H1 (cell line): Measurements from ENCODE around the gene FCRL2. TPM values are rescaled to one million over a fixed set of nuclear protein-coding genes. Genes with fewer than 3 reads are reported as not detected.

Experiments used
- FOSL1 ChIP-seq: IDR thresholded peaks from 2 replicates; pipeline ENCODE4 v1.6.1; 2011; ENCODE audit warnings: mild to moderate bottlenecking, low read depth, low read length, moderate library complexity; ENCODE audit not compliant: insufficient read depth
- NRF1 ChIP-seq: IDR thresholded peaks from 2 replicates; pipeline ENCODE4 v1.6.1; 2011; ENCODE audit warnings: mild to moderate bottlenecking, low read depth, low read length, improper control_type of control experiment
- polyA plus RNA-seq, 7 experiments: library from polyadenylated mRNA; depleted of rRNA in 3 of 7; stranded (reverse) in 5 of 7; unstranded in 2 of 7; fragments of >200 nt in 5 of 7; fragments of 200-250 nt in 2 of 7; gene quantifications; 1 replicate in 5 of 7; 2 replicates in 1 of 7; 4 replicates in 1 of 7; pipeline versions ENCODE4 v1.2.1 to v1.2.3, GENCODE V29; 2011 to 2013; ENCODE audit warnings: missing spikeins in 2 of 7, mixed read lengths in 2 of 7
- total RNA-seq: library from RNA; stranded (reverse); fragmentation: NEBNext Ultra II Directional; extraction: Animal tissue kit (Norgen Biotek cat#: 25700); gene quantifications from 2 replicates; pipeline ENCODE4 v1.2.1, GENCODE V29; 2021
- TF ChIP-seq, protein P1 (sequence below): fragments of 300-600 bp; sonication (generic); IDR thresholded peaks from 2 replicates; pipeline ENCODE4 v1.7.1; 2012; ENCODE audit warnings: low read length, moderate library complexity, mild to moderate bottlenecking, inconsistent platforms; ENCODE audit not compliant: insufficient replicate concordance

The FCRL2 gene
- total and polyA plus RNA-seq, 2 of the 8 experiments (the other 6 are each of a cell fraction or from before 2014, with no cell fraction given) = not detected

DNA sequence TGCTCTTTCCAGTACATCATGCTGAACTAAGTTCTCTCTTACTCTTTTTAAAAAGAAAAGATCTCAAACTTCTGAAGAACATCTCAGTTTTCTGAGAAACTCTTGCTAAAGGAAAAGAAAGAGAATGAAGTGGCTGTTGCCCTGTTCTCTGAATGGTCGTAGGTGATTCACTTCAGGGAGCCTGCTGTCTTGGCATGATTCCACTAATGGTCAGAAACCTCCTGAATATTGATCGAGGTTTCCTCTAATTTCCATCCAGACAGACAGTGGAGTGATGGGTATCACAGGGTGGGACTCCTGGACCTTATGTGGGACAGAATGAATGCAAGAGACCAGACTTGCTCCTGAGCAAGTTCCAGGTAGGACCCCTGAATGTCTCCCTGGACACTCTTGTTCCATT is 2.5 kb downstream of the FCRL2 start (continued):
- TF ChIP-seq, protein P1, sequence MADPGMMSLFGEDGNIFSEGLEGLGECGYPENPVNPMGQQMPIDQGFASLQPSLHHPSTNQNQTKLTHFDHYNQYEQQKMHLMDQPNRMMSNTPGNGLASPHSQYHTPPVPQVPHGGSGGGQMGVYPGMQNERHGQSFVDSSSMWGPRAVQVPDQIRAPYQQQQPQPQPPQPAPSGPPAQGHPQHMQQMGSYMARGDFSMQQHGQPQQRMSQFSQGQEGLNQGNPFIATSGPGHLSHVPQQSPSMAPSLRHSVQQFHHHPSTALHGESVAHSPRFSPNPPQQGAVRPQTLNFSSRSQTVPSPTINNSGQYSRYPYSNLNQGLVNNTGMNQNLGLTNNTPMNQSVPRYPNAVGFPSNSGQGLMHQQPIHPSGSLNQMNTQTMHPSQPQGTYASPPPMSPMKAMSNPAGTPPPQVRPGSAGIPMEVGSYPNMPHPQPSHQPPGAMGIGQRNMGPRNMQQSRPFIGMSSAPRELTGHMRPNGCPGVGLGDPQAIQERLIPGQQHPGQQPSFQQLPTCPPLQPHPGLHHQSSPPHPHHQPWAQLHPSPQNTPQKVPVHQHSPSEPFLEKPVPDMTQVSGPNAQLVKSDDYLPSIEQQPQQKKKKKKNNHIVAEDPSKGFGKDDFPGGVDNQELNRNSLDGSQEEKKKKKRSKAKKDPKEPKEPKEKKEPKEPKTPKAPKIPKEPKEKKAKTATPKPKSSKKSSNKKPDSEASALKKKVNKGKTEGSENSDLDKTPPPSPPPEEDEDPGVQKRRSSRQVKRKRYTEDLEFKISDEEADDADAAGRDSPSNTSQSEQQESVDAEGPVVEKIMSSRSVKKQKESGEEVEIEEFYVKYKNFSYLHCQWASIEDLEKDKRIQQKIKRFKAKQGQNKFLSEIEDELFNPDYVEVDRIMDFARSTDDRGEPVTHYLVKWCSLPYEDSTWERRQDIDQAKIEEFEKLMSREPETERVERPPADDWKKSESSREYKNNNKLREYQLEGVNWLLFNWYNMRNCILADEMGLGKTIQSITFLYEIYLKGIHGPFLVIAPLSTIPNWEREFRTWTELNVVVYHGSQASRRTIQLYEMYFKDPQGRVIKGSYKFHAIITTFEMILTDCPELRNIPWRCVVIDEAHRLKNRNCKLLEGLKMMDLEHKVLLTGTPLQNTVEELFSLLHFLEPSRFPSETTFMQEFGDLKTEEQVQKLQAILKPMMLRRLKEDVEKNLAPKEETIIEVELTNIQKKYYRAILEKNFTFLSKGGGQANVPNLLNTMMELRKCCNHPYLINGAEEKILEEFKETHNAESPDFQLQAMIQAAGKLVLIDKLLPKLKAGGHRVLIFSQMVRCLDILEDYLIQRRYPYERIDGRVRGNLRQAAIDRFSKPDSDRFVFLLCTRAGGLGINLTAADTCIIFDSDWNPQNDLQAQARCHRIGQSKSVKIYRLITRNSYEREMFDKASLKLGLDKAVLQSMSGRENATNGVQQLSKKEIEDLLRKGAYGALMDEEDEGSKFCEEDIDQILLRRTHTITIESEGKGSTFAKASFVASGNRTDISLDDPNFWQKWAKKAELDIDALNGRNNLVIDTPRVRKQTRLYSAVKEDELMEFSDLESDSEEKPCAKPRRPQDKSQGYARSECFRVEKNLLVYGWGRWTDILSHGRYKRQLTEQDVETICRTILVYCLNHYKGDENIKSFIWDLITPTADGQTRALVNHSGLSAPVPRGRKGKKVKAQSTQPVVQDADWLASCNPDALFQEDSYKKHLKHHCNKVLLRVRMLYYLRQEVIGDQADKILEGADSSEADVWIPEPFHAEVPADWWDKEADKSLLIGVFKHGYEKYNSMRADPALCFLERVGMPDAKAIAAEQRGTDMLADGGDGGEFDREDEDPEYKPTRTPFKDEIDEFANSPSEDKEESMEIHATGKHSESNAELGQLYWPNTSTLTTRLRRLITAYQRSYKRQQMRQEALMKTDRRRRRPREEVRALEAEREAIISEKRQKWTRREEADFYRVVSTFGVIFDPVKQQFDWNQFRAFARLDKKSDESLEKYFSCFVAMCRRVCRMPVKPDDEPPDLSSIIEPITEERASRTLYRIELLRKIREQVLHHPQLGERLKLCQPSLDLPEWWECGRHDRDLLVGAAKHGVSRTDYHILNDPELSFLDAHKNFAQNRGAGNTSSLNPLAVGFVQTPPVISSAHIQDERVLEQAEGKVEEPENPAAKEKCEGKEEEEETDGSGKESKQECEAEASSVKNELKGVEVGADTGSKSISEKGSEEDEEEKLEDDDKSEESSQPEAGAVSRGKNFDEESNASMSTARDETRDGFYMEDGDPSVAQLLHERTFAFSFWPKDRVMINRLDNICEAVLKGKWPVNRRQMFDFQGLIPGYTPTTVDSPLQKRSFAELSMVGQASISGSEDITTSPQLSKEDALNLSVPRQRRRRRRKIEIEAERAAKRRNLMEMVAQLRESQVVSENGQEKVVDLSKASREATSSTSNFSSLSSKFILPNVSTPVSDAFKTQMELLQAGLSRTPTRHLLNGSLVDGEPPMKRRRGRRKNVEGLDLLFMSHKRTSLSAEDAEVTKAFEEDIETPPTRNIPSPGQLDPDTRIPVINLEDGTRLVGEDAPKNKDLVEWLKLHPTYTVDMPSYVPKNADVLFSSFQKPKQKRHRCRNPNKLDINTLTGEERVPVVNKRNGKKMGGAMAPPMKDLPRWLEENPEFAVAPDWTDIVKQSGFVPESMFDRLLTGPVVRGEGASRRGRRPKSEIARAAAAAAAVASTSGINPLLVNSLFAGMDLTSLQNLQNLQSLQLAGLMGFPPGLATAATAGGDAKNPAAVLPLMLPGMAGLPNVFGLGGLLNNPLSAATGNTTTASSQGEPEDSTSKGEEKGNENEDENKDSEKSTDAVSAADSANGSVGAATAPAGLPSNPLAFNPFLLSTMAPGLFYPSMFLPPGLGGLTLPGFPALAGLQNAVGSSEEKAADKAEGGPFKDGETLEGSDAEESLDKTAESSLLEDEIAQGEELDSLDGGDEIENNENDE = no peak
- TF ChIP-seq NRF1 = no peak
- TF ChIP-seq FOSL1 = no peak
- TF ChIP-seq, all 59 proteins: peak for 0
